ENCODE data around the gene SULT1E1. TPM values are rescaled to one million over a fixed set of nuclear protein-coding genes. Genes with fewer than 3 reads are reported as not detected.
A peak's percentile ranks its signal among the peaks of the same experiment; 100 is the strongest.

SULT1E1 gene
- total RNA-seq, 1 donor from 2014 or later = 121 TPM

GRCh38 chr4:69849297-69849696, 10.6 kb downstream of the SULT1E1 start:
- Mint-ChIP-seq H3K27me3 (ENCODE audit: low read depth) (peaks cover 4% of the 10 kb centered on the region), H3K4me1 (peaks cover 10% of the 10 kb centered on the region), H3K4me3 (no peak overlapping the region), H3K9me3 (peaks cover 6% of the 10 kb centered on the region), H3K36me3 (peaks cover 18% of the 10 kb centered on the region), H3K27ac (peak overlapping the region; percentile 1)
- no peak for DNase-seq (ENCODE audit: low spot score in 2 of 2, unreplicated experiment in 2 of 2)
- no peak for TF ChIP-seq CTCF (IDR thresholded peaks at IDR 0.05; ENCODE audit: unreplicated experiment)

GRCh38 chr4:69848028-69848427, 11.9 kb downstream of the SULT1E1 start:
- Mint-ChIP-seq H3K36me3 (peaks cover 15% of the 10 kb centered on the region), H3K4me1 (peaks cover 10% of the 10 kb centered on the region), H3K27me3 (ENCODE audit: low read depth) (no peaks in the 10 kb centered on the region), H3K9me3 (peaks cover 6% of the 10 kb centered on the region), H3K27ac (no peak overlapping the region), H3K4me3 (no peak overlapping the region)
- no peak for DNase-seq (ENCODE audit: low spot score in 2 of 2, unreplicated experiment in 2 of 2)
- no peak for TF ChIP-seq CTCF (IDR thresholded peaks at IDR 0.05; ENCODE audit: unreplicated experiment)

GRCh38 chr4:69843932-69844331, 16.0 kb downstream of the SULT1E1 start:
- Mint-ChIP-seq H3K27ac (no peak overlapping the region), H3K27me3 (ENCODE audit: low read depth) (no peaks in the 10 kb centered on the region), H3K9me3 (no peaks in the 10 kb centered on the region), H3K4me3 (no peak overlapping the region), H3K36me3 (peaks cover 6% of the 10 kb centered on the region), H3K4me1 (peaks cover 9% of the 10 kb centered on the region)
- no peak for TF ChIP-seq CTCF (IDR thresholded peaks at IDR 0.05; ENCODE audit: unreplicated experiment)
- DNase-seq (ENCODE audit: low spot score in 2 of 2, unreplicated experiment in 2 of 2) = no peak

- Mint-ChIP-seq H3K4me1 (peaks cover 5% of the 10 kb centered on the region), H3K36me3 (peaks cover 6% of the 10 kb centered on the region), H3K9me3 (no peaks in the 10 kb centered on the region), H3K27ac (no peak overlapping the region), H3K4me3 (no peak overlapping the region), H3K27me3 (ENCODE audit: low read depth) (no peaks in the 10 kb centered on the region)
- DNase-seq (ENCODE audit: low spot score in 2 of 2, unreplicated experiment in 2 of 2) = no peak
- TF ChIP-seq CTCF (IDR thresholded peaks at IDR 0.05; ENCODE audit: unreplicated experiment) = no peak
Measured at GRCh38 chr4:69843301-69843700, 16.6 kb downstream of the SULT1E1 start.

- H3K36me3 Mint-ChIP-seq = peaks cover 4% of the 10 kb centered on the region
- no peaks in the 10 kb centered on the region for H3K27me3 Mint-ChIP-seq (ENCODE audit: low read depth)
- TF ChIP-seq CTCF (IDR thresholded peaks at IDR 0.05; ENCODE audit: unreplicated experiment) = no peak
- no peak overlapping the region for H3K27ac Mint-ChIP-seq
- DNase-seq (ENCODE audit: low spot score in 2 of 2, unreplicated experiment in 2 of 2) = no peak
- H3K4me1 Mint-ChIP-seq = peaks cover 7% of the 10 kb centered on the region
- no peaks in the 10 kb centered on the region for H3K9me3 Mint-ChIP-seq
- H3K4me3 Mint-ChIP-seq = no peak overlapping the region
Measured at GRCh38 chr4:69838977-69839376, 21.0 kb downstream of the SULT1E1 start.

- no peaks in the 10 kb centered on the region for H3K9me3 Mint-ChIP-seq
- H3K4me1 Mint-ChIP-seq = peaks cover 19% of the 10 kb centered on the region
- H3K27ac Mint-ChIP-seq = peak overlapping the region; percentile 74
- no peak overlapping the region for H3K4me3 Mint-ChIP-seq
- H3K27me3 Mint-ChIP-seq (ENCODE audit: low read depth) = no peaks in the 10 kb centered on the region
- DNase-seq (ENCODE audit: low spot score in 2 of 2, unreplicated experiment in 2 of 2) = no peak
- no peaks in the 10 kb centered on the region for H3K36me3 Mint-ChIP-seq
- TF ChIP-seq CTCF (IDR thresholded peaks at IDR 0.05; ENCODE audit: unreplicated experiment) = no peak
Measured at GRCh38 chr4:69836287-69836686, 23.7 kb downstream of the SULT1E1 start.

All from mesothelial cell of epicardium (in vitro differentiated cells).